Inferior parietal cortex (tissue), 1 donor: Measurements from ENCODE around the gene DNAJB6.

Experiments used
- DNase-seq: peaks from one replicate; pipeline ENCODE4 v3.0.0-alpha.2; 2016; ENCODE audit errors: extremely low spot score

The DNAJB6 gene

GRCh38 chr7:157466867-157467261 lies 130.1 kb downstream of the DNAJB6 start:
- DNase-seq: no peak
